H1 (cell line): ENCODE measurements around the gene CPNE5. TPM values are rescaled to one million over a fixed set of nuclear protein-coding genes. Genes with fewer than 3 reads are reported as not detected.

ENCODE experiments used
- CTCF ChIA-PET: fragments of 300-600 bp; sonication (Branson Sonifier 250); formaldehyde crosslinking; loops from one replicate; lab custom pipeline; 2021; ENCODE audit not compliant: partially characterized antibody; lab: Charles Lee
- POLR2A ChIA-PET: fragments of 300-600 bp; sonication (Branson Sonifier 250); formaldehyde crosslinking; loops from one replicate; lab custom pipeline; 2021; ENCODE audit warnings: inconsistent platforms; ENCODE audit not compliant: partially characterized antibody; lab: Charles Lee
- DNase-seq, 2 experiments: peaks; one replicate each; pipeline versions ENCODE4 v3.0.0 to v3.0.0-alpha.2; 2010 to 2022; ENCODE audit warnings: low spot score in 2 of 2, low read depth in 1 of 2, mixed read lengths in 1 of 2
- FAIRE-seq: peaks from 2 replicates; lab custom pipeline; 2011; peaks lifted over from hg19 to GRCh38; lab: Jason Lieb, UNC
- H2AFZ ChIP-seq: 2 replicates; pipeline ENCODE4 v1.8.1; 2012; ENCODE audit warnings: low read length, inconsistent platforms
- H2AK5ac ChIP-seq: 2 replicates; pipeline ENCODE4 v1.6.1; 2013; ENCODE audit warnings: low read depth, low read length
- H2BK120ac ChIP-seq: replicated peaks from 2 replicates; pipeline ENCODE3; 2013; ENCODE audit warnings: low read depth, low read length, inconsistent platforms
- H2BK12ac ChIP-seq: 2 replicates; pipeline ENCODE4 v1.6.1; 2013; ENCODE audit warnings: low read depth, low read length
- H2BK15ac ChIP-seq: 2 replicates; pipeline ENCODE4 v1.6.1; 2013; ENCODE audit warnings: low read length
- H2BK20ac ChIP-seq: 2 replicates; pipeline ENCODE4 v1.6.1; 2013; ENCODE audit warnings: low read length
- H2BK5ac ChIP-seq: 2 replicates; pipeline ENCODE4 v1.6.1; 2013; ENCODE audit warnings: low read depth, low read length
- H3K14ac ChIP-seq: 2 replicates; pipeline ENCODE4 v1.6.1; 2013; ENCODE audit warnings: inconsistent platforms; ENCODE audit not compliant: insufficient read length
- H3K18ac ChIP-seq: 2 replicates; pipeline ENCODE4 v1.6.1; 2013; ENCODE audit warnings: low read length; ENCODE audit errors: extremely low read depth
- H3K23ac ChIP-seq: 2 replicates; pipeline ENCODE4 v1.6.1; 2013; ENCODE audit warnings: inconsistent platforms; ENCODE audit not compliant: insufficient read length
- H3K23me2 ChIP-seq: 2 replicates; pipeline ENCODE4 v1.6.1; 2013; ENCODE audit warnings: low read depth, low read length
- H3K27ac ChIP-seq: 2 replicates; pipeline ENCODE4 v1.6.1; 2011; ENCODE audit warnings: low read depth, low read length, inconsistent platforms
- H3K27me3 ChIP-seq, 4 experiments: replicated peaks in 1 of 4; 1 replicate in 1 of 4; 2 replicates in 3 of 4; pipeline versions ENCODE4 v1.6.1 to v1.8.1; 2011 to 2013; ENCODE audit warnings: low read length in 3 of 4, mild to moderate bottlenecking in 3 of 4, inconsistent platforms in 2 of 4, mixed read lengths in 2 of 4, moderate library complexity in 1 of 4; ENCODE audit not compliant: control insufficient read depth in 3 of 4, insufficient read depth in 3 of 4; ENCODE audit errors: extremely low read depth in 1 of 4
- H3K36me3 ChIP-seq, 4 experiments: 2 replicates each; pipeline versions ENCODE4 v1.6.1 to v1.8.1; 2011 to 2013; ENCODE audit warnings: mild to moderate bottlenecking in 4 of 4, low read length in 3 of 4, moderate library complexity in 2 of 4, control low read depth in 1 of 4, inconsistent platforms in 1 of 4; ENCODE audit not compliant: insufficient read depth in 4 of 4, control insufficient read depth in 2 of 4
- H3K4ac ChIP-seq: replicated peaks from 2 replicates; pipeline ENCODE3; 2013; ENCODE audit warnings: low read length, low read depth, mixed read lengths, inconsistent platforms; ENCODE audit not compliant: insufficient read length
- H3K4me1 ChIP-seq, 4 experiments: replicated peaks in 1 of 4; 1 replicate in 1 of 4; 2 replicates in 3 of 4; pipeline versions ENCODE4 v1.6.1 to v1.8.1; 2011 to 2013; ENCODE audit warnings: low read length in 3 of 4, inconsistent platforms in 2 of 4, mixed read lengths in 1 of 4; ENCODE audit not compliant: insufficient read depth in 4 of 4, control insufficient read depth in 3 of 4
- H3K4me2 ChIP-seq, 2 experiments: 2 replicates each; pipeline versions ENCODE4 v1.6.1 to v1.8.1; 2011 to 2013; ENCODE audit warnings: low read depth in 2 of 2, low read length in 2 of 2, control low read depth in 1 of 2, inconsistent platforms in 1 of 2, mild to moderate bottlenecking in 1 of 2; ENCODE audit not compliant: insufficient read depth in 1 of 2
- H3K4me3 ChIP-seq, 4 experiments: fragments of 200-600, 300-600 bp in 1 of 4; sonication (generic), shearing (Covaris generic), sonication (Bioruptor Twin) in 1 of 4; 2 replicates each; pipeline versions ENCODE4 v1.5.1 to v1.8.1; 2011 to 2016; ENCODE audit warnings: low read length in 4 of 4, low read depth in 3 of 4, control low read depth in 2 of 4, inconsistent platforms in 2 of 4, mild to moderate bottlenecking in 2 of 4, mixed read lengths in 1 of 4, moderate library complexity in 1 of 4; ENCODE audit not compliant: insufficient read depth in 2 of 4; ENCODE audit errors: extremely low read depth in 1 of 4
- H3K56ac ChIP-seq: replicated peaks from 2 replicates; pipeline ENCODE3; 2013; ENCODE audit warnings: low read depth, mild to moderate bottlenecking, mixed read lengths, low read length, inconsistent platforms; ENCODE audit not compliant: insufficient read length
- H3K79me1 ChIP-seq: 2 replicates; pipeline ENCODE4 v1.6.1; 2013; ENCODE audit warnings: low read depth, low read length, control low read depth
- H3K79me2 ChIP-seq, 2 experiments: 2 replicates each; pipeline versions ENCODE4 v1.6.1 to v1.8.1; 2012 to 2013; ENCODE audit warnings: low read length in 2 of 2, mild to moderate bottlenecking in 2 of 2, inconsistent platforms in 1 of 2; ENCODE audit not compliant: insufficient read depth in 2 of 2, control insufficient read depth in 1 of 2
- H3K9ac ChIP-seq, 4 experiments: replicated peaks in 1 of 4; 1 replicate in 1 of 4; 2 replicates in 3 of 4; pipeline versions ENCODE4 v1.6.1 to v1.8.1; 2011 to 2013; ENCODE audit warnings: low read depth in 3 of 4, low read length in 3 of 4, control low read depth in 2 of 4, mild to moderate bottlenecking in 2 of 4, moderate library complexity in 2 of 4, inconsistent platforms in 1 of 4; ENCODE audit errors: extremely low read depth in 1 of 4
- H3K9me3 ChIP-seq, 2 experiments: 2 replicates each; pipeline versions ENCODE4 v1.6.1 to v1.8.1; 2012 to 2013; ENCODE audit warnings: mild to moderate bottlenecking in 2 of 2, moderate library complexity in 2 of 2, control low read depth in 1 of 2, inconsistent platforms in 1 of 2, low read depth in 1 of 2, low read length in 1 of 2, mixed read lengths in 1 of 2; ENCODE audit not compliant: insufficient read depth in 2 of 2
- H4K20me1 ChIP-seq, 2 experiments: replicated peaks in 1 of 2; 2 replicates each; pipeline versions ENCODE3 to v1.8.1; 2011 to 2013; ENCODE audit warnings: inconsistent platforms in 2 of 2, low read length in 2 of 2, mild to moderate bottlenecking in 1 of 2; ENCODE audit not compliant: insufficient read depth in 2 of 2, control insufficient read depth in 1 of 2
- H4K5ac ChIP-seq: 2 replicates; pipeline ENCODE4 v1.6.1; 2013; ENCODE audit warnings: low read length, low read depth, mixed read lengths, inconsistent platforms; ENCODE audit not compliant: insufficient read length
- H4K8ac ChIP-seq: 2 replicates; pipeline ENCODE4 v1.8.0; 2013; ENCODE audit warnings: mild to moderate bottlenecking, moderate library complexity, low read length, inconsistent platforms; ENCODE audit not compliant: insufficient read depth; ENCODE audit errors: extremely low read depth
- H4K91ac ChIP-seq: replicated peaks from 2 replicates; pipeline ENCODE3; 2013; ENCODE audit warnings: low read length, mixed read lengths, inconsistent platforms; ENCODE audit not compliant: insufficient read length
- ATF3 ChIP-seq: IDR thresholded peaks from 2 replicates; pipeline ENCODE4 v1.6.1; 2011; ENCODE audit warnings: low read depth, mild to moderate bottlenecking, low read length; ENCODE audit not compliant: insufficient read depth
- NRF1 ChIP-seq: IDR thresholded peaks from 2 replicates; pipeline ENCODE4 v1.6.1; 2011; ENCODE audit warnings: mild to moderate bottlenecking, low read depth, low read length, improper control_type of control experiment
- RFX5 ChIP-seq: IDR thresholded peaks from 2 replicates; pipeline ENCODE4 v1.6.1; 2011; ENCODE audit warnings: low read depth, low read length, improper control_type of control experiment, borderline replicate concordance
- RXRA ChIP-seq: IDR thresholded peaks from 2 replicates; pipeline ENCODE4 v1.6.1; 2011; ENCODE audit warnings: low read depth, mild to moderate bottlenecking, low read length, moderate library complexity; ENCODE audit not compliant: insufficient read depth
- WGBS, 2 experiments: shearing (Covaris generic) in 1 of 2; methylation state at CpG; one replicate each; pipeline versions ENCODE4 v1.1.6 to v1.1.7; 2013 to 2015; ENCODE audit warnings: low lambda C conversion rate in 2 of 2, mixed read lengths in 2 of 2, inconsistent platforms in 1 of 2, low coverage in 1 of 2, missing lambda C conversion rate in 1 of 2; ENCODE audit not compliant: insufficient replicate concordance in 2 of 2, insufficient coverage in 1 of 2, insufficient read length in 1 of 2; ENCODE audit errors: extremely low coverage in 1 of 2, missing lambda C conversion rate in 1 of 2; 5-methylcytosine and 5-hydroxymethylcytosine counted together
- polyA plus RNA-seq, 7 experiments: library from polyadenylated mRNA; depleted of rRNA in 3 of 7; stranded (reverse) in 5 of 7; unstranded in 2 of 7; fragments of >200 nt in 5 of 7; fragments of 200-250 nt in 2 of 7; gene quantifications; 1 replicate in 5 of 7; 2 replicates in 1 of 7; 4 replicates in 1 of 7; pipeline versions ENCODE4 v1.2.1 to v1.2.3, GENCODE V29; 2011 to 2013; ENCODE audit warnings: missing spikeins in 2 of 7, mixed read lengths in 2 of 7
- total RNA-seq: library from RNA; stranded (reverse); fragmentation: NEBNext Ultra II Directional; extraction: Animal tissue kit (Norgen Biotek cat#: 25700); gene quantifications from 2 replicates; pipeline ENCODE4 v1.2.1, GENCODE V29; 2021

CPNE5 gene
- total and polyA plus RNA-seq, 2 of the 8 experiments (the other 6 are each of a cell fraction or from before 2014, with no cell fraction given): 0.88 to 1.8 TPM

- Histone ChIP-seq H2BK120ac (no peak overlapping the region), H2BK5ac (no peak overlapping the region), H3K27ac (no peak overlapping the region), H2BK15ac (no peak overlapping the region), H4K5ac (no peak overlapping the region), H3K4me2 (no peak overlapping the region), H3K56ac (no peak overlapping the region), H3K79me2 (no peaks in the 10 kb centered on the region), H2BK20ac (no peak overlapping the region), H4K8ac (no peak overlapping the region), H2BK12ac (no peak overlapping the region), H2AFZ (no peak overlapping the region), H3K9ac (no peak overlapping the region), H3K36me3 (no peaks in the 10 kb centered on the region), H3K79me1 (no peaks in the 10 kb centered on the region), H4K20me1 (no peaks in the 10 kb centered on the region), H3K23me2 (no peaks in the 10 kb centered on the region; the same call in 1 of the 2 replicates), H2AK5ac (no peak overlapping the region), H3K4me3 (no peak overlapping the region), H3K9me3 (no peaks in the 10 kb centered on the region), H3K14ac (no peak overlapping the region), H3K4me1 (peaks cover 2 to 12% (median 6%) of the 10 kb centered on the region in 4 experiments; a peak in 5 of 7 replicates), H3K27me3 (no peaks in the 10 kb centered on the region), H3K4ac (no peak overlapping the region), H4K91ac (no peak overlapping the region), H3K18ac (no peak overlapping the region), H3K23ac (no peak overlapping the region)
- ChIA-PET POLR2A (no interaction called here), CTCF (interaction anchor here (1.1 to 4.2 kb wide), 7 partner anchors 10 to 118 kb away, joined by 3 to 22 read pairs (median 14); no protein-coding TSS in a partner anchor)
- 79% methylated on average over 5 of the region's 5 CpGs; no CpG with 5 or more reads in 1 of the 2 experiments for WGBS, 2 experiments
- FAIRE-seq (no peak), DNase-seq (no peak)
- TF ChIP-seq NRF1 (no peak), RXRA (no peak), RFX5 (no peak), ATF3 (no peak)
Observed at GRCh38 chr6:36733300-36733699, 105.9 kb downstream of the CPNE5 start.
